ENCODE measurements around the gene OPTC. TPM values are rescaled to one million over a fixed set of nuclear protein-coding genes. Genes with fewer than 3 reads are reported as not detected.

The OPTC gene
- polyA plus RNA-seq, 1 experiment: not detected

- Histone ChIP-seq H3K27me3 (ENCODE audit: control insufficient read depth, insufficient read depth, low read length) (no peaks in the 10 kb centered on the region), H3K4me3 (ENCODE audit: low read depth, low read length) (no peak overlapping the region), H3K27ac (ENCODE audit: low read depth, low read length) (peak overlapping the region; percentile 76), H3K9me3 (ENCODE audit: control insufficient read depth, insufficient read depth, low read length) (no peaks in the 10 kb centered on the region; the same call in 1 of the 2 replicates)
- POLR2A ChIA-PET: interaction anchor here (0.7 kb wide), 1 partner anchor 11 kb away, joined by 4 read pairs; no protein-coding TSS in a partner anchor
- CTCF ChIA-PET: interaction anchor here (0.8 kb wide), 1 partner anchor 15 kb away, joined by 3 read pairs; no protein-coding TSS in a partner anchor
- DNase-seq (ENCODE audit: low read depth, low spot score): peak; percentile 46
- TF ChIP-seq, protein P1, sequence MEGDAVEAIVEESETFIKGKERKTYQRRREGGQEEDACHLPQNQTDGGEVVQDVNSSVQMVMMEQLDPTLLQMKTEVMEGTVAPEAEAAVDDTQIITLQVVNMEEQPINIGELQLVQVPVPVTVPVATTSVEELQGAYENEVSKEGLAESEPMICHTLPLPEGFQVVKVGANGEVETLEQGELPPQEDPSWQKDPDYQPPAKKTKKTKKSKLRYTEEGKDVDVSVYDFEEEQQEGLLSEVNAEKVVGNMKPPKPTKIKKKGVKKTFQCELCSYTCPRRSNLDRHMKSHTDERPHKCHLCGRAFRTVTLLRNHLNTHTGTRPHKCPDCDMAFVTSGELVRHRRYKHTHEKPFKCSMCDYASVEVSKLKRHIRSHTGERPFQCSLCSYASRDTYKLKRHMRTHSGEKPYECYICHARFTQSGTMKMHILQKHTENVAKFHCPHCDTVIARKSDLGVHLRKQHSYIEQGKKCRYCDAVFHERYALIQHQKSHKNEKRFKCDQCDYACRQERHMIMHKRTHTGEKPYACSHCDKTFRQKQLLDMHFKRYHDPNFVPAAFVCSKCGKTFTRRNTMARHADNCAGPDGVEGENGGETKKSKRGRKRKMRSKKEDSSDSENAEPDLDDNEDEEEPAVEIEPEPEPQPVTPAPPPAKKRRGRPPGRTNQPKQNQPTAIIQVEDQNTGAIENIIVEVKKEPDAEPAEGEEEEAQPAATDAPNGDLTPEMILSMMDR (IDR thresholded peaks at IDR 0.05; ENCODE audit: low read depth, low read length): no peak
Measured at GRCh38 chr1:203537806-203538464, 44.0 kb downstream of the OPTC start.

DNA sequence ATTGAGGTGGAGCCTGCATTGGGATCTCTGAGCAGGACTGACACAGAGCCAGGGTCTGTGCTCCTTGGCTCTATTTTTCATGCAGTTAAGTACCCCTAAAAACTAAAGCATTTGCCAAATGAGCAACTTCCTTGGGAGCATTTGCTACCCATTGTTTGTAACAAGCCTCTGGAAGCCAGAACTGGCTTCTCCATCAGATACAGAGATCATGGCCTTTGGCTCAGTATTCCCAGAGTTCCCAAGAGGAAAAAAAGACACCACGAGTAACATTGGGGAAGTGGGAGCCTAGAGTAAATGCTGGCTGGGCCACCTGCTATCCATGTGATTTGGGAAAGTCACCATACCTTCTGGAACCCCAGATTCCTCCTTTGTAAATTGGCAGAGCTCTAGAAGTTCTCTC lies 44.8 kb downstream of the OPTC start:
- ChIA-PET POLR2A (no interaction called here), CTCF (no interaction called here)
- no peaks in the 10 kb centered on the region; the same call in 1 of the 2 replicates for H3K9me3 ChIP-seq (ENCODE audit: control insufficient read depth, insufficient read depth, low read length)

GRCh38 chr1:203539831-203540546 lies 46.0 kb downstream of the OPTC start:
- CTCF ChIA-PET: no interaction called here
- TF ChIP-seq, protein P1 (IDR thresholded peaks at IDR 0.05; ENCODE audit: low read depth, low read length): no peak
- no peak overlapping the region for H3K4me3 ChIP-seq (ENCODE audit: low read depth, low read length)
- no peaks in the 10 kb centered on the region for H3K27me3 ChIP-seq (ENCODE audit: control insufficient read depth, insufficient read depth, low read length)
- H3K9me3 ChIP-seq (ENCODE audit: control insufficient read depth, insufficient read depth, low read length): no peaks in the 10 kb centered on the region; the same call in 1 of the 2 replicates
- no peak for DNase-seq (ENCODE audit: low read depth, low spot score)
- POLR2A ChIA-PET: interaction anchor here (0.7 kb wide), 1 partner anchor 14 kb away, joined by 10 read pairs; no protein-coding TSS in a partner anchor
- H3K27ac ChIP-seq (ENCODE audit: low read depth, low read length): no peak overlapping the region

More for the DNA sequence above, 44.8 kb downstream of the OPTC start:
- Histone ChIP-seq H3K27me3 (ENCODE audit: control insufficient read depth, insufficient read depth, low read length) (no peaks in the 10 kb centered on the region), H3K27ac (ENCODE audit: low read depth, low read length) (no peak overlapping the region), H3K4me3 (ENCODE audit: low read depth, low read length) (no peak overlapping the region)
- DNase-seq (ENCODE audit: low read depth, low spot score): no peak
- TF ChIP-seq, protein P1 (IDR thresholded peaks at IDR 0.05; ENCODE audit: low read depth, low read length): no peak

DNA sequence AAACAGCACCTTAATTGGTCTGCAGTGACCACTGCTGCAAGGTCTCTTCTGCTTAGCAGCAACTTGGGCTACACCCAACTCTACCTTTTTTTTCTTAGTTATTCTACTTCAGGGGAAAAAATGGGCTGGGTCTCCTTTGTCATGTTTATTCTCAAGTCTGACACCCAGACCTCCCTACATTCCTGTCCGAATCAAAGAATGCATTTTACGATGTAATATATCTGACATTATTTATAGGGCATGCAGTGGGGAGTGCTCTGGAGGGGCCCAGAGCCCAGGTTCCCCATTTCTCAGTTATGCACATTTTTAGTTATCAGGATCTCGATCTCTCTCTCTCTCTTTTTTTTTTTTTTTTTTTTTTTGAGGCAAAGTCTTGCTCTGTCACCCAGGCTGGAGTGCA lies 50.5 kb downstream of the OPTC start:
- no peak overlapping the region for H3K27ac ChIP-seq (ENCODE audit: low read depth, low read length)
- POLR2A ChIA-PET: no interaction called here
- no peak overlapping the region for H3K4me3 ChIP-seq (ENCODE audit: low read depth, low read length)
- CTCF ChIA-PET: no interaction called here
- TF ChIP-seq, protein P1 (IDR thresholded peaks at IDR 0.05; ENCODE audit: low read depth, low read length): no peak
- no peak for DNase-seq (ENCODE audit: low read depth, low spot score)
- no peaks in the 10 kb centered on the region for H3K27me3 ChIP-seq (ENCODE audit: control insufficient read depth, insufficient read depth, low read length)
- no peaks in the 10 kb centered on the region; the same call in 1 of the 2 replicates for H3K9me3 ChIP-seq (ENCODE audit: control insufficient read depth, insufficient read depth, low read length)

Data from AG04450 (cell line).